CD4-positive, alpha-beta T cell (primary cell): ENCODE results near the gene RIT2. TPM values are rescaled to one million over a fixed set of nuclear protein-coding genes. Genes with fewer than 3 reads are reported as not detected.

ENCODE experiments used
- ATAC-seq: fragments of 200-7000 bp; cut with Tn5 transposase; one replicate; pipeline ENCODE4 v1.10.0; 2022; ENCODE audit warnings: mild to moderate bottlenecking; ENCODE audit not compliant: poor library complexity
- CTCF ChIA-PET: fragments of 350-600 bp; sonication (Branson Sonifier 250); formaldehyde crosslinking; loops from one replicate; lab custom pipeline; 2021; ENCODE audit warnings: antibody characterized with exemption, inconsistent platforms; lab: Charles Lee
- POLR2A ChIA-PET: fragments of 350-600 bp; sonication (Branson Sonifier 250); formaldehyde crosslinking; loops from one replicate; lab custom pipeline; 2021; ENCODE audit warnings: antibody characterized with exemption, inconsistent platforms; lab: Charles Lee
- DNase-seq, 14 experiments: peaks; one replicate each; pipeline ENCODE4 v3.0.0-alpha.2; 2013 to 2020; ENCODE audit warnings: mixed read lengths in 2 of 14
- H3K27ac ChIP-seq, 2 donors: one replicate each; pipeline versions ENCODE4 v1.5.1 to v1.7.0; 2013; ENCODE audit warnings: low read length in 2 of 2, low read depth in 1 of 2, mild to moderate bottlenecking in 1 of 2
- H3K27me3 ChIP-seq, 2 experiments: 1 replicate in 1 of 2; 2 replicates in 1 of 2; pipeline versions ENCODE4 v1.6.1 to v1.7.0; 2013; ENCODE audit warnings: low read length in 2 of 2, control low read depth in 1 of 2, mild to moderate bottlenecking in 1 of 2, moderate library complexity in 1 of 2; ENCODE audit not compliant: insufficient read depth in 2 of 2, control insufficient read depth in 1 of 2
- H3K36me3 ChIP-seq: one replicate; pipeline ENCODE4 v1.6.1; 2013; ENCODE audit warnings: low read length, control low read depth; ENCODE audit not compliant: insufficient read depth
- H3K4me1 ChIP-seq: one replicate; pipeline ENCODE4 v1.6.1; 2013; ENCODE audit warnings: low read length, control low read depth; ENCODE audit not compliant: insufficient read depth
- H3K4me3 ChIP-seq: one replicate; pipeline ENCODE4 v1.5.1; 2013; ENCODE audit warnings: mild to moderate bottlenecking, low read length, moderate library complexity
- H3K9me3 ChIP-seq, 2 experiments: 1 replicate in 1 of 2; 2 replicates in 1 of 2; pipeline versions ENCODE4 v1.6.1 to v1.7.0; 2013; ENCODE audit warnings: low read length in 2 of 2, mild to moderate bottlenecking in 2 of 2, control low read depth in 1 of 2, moderate library complexity in 1 of 2; ENCODE audit not compliant: control insufficient read depth in 1 of 2, insufficient read depth in 1 of 2
- H3K27ac Mint-ChIP-seq: one replicate; pipeline ENCODE4 v1.8.0; 2020; ENCODE audit warnings: mixed read lengths
- H3K27me3 Mint-ChIP-seq: one replicate; pipeline ENCODE4 v1.8.0; 2021; ENCODE audit warnings: mixed read lengths
- H3K36me3 Mint-ChIP-seq: one replicate; pipeline ENCODE4 v1.8.0; 2021; ENCODE audit warnings: low read depth, mixed read lengths
- H3K4me1 Mint-ChIP-seq: one replicate; pipeline ENCODE4 v1.8.0; 2021; ENCODE audit warnings: low read depth, mixed read lengths
- H3K4me3 Mint-ChIP-seq: one replicate; pipeline ENCODE4 v1.8.0; 2020; ENCODE audit warnings: mild to moderate bottlenecking, mixed read lengths
- H3K9me3 Mint-ChIP-seq: one replicate; pipeline ENCODE4 v1.8.0; 2020; ENCODE audit warnings: mixed read lengths
- CTCF ChIP-seq: fragments of 200-600 bp; IDR thresholded peaks from one replicate; pipeline ENCODE4 v1.8.0; 2022; ENCODE audit warnings: antibody characterized with exemption, mild to moderate bottlenecking
- intact Hi-C, 2 experiments: fragments of 100-400 bp; cut with DNase I in 1 of 2; cut with micrococcal nuclease in 1 of 2; formaldehyde crosslinking; loops; one replicate each; pipeline versions ENCODE4 v1.15.1 to v1.9.0; 2023 to 2025; cut with DNase I, micrococcal nuclease
- total RNA-seq, 174 experiments: library from RNA in 2 of 174; stranded (reverse) in 2 of 174; gene quantifications; one replicate each; pipeline ENCODE4 v1.2.3 and lab custom pipeline; 2021 to 2026

Gene RIT2
- total RNA-seq, 2 experiments from 2014 or later, result not detected

DNA sequence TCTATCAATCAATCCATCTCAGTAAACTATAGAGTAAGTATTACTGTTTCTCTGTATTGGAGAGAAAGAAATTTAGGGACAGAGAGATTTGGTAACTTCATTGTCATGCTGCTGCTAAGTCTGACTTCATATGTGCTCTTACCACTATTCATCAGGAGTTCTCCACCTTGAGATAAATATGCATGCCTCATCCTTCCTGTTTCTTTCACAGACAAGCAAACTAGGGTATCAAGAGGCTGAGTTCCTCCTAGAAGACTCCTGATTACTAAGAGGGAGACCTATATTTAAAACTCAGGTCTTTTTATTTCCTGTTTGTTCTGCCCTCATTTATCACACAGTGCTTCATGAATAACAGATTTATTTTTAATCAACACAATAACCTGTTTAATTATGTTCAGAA, 34.1 kb downstream of the RIT2 start:
- ATAC-seq (no peak), DNase-seq (no peak)
- Histone ChIP-seq H3K4me3 (no peak overlapping the region), H3K36me3 (no peaks in the 10 kb centered on the region), H3K27ac (no peak overlapping the region), H3K4me1 (no peaks in the 10 kb centered on the region), H3K27me3 (no peaks in the 10 kb centered on the region), H3K9me3 (peaks cover 0 to 4% of the 10 kb centered on the region in 2 experiments)
- Mint-ChIP-seq H3K27ac (no peak overlapping the region), H3K4me3 (no peak overlapping the region), H3K4me1 (no peaks in the 10 kb centered on the region), H3K9me3 (peaks cover 5% of the 10 kb centered on the region), H3K27me3 (no peaks in the 10 kb centered on the region), H3K36me3 (no peaks in the 10 kb centered on the region)
- TF ChIP-seq CTCF, result no peak
- POLR2A ChIA-PET, result interaction anchor here (0.6 kb wide), 1 partner anchor 28 kb away, joined by 3 read pairs; no protein-coding TSS in a partner anchor
- intact Hi-C loops, result no loop called here
- CTCF ChIA-PET, result no interaction called here

- H3K9me3 Mint-ChIP-seq, result peaks cover 8% of the 10 kb centered on the region
- Histone ChIP-seq H3K36me3 (no peaks in the 10 kb centered on the region), H3K4me3 (no peak overlapping the region), H3K4me1 (no peaks in the 10 kb centered on the region), H3K9me3 (peaks cover 0 to 3% of the 10 kb centered on the region in 2 experiments), H3K27me3 (no peaks in the 10 kb centered on the region), H3K27ac (no peak overlapping the region)
- ChIA-PET POLR2A (no interaction called here), CTCF (no interaction called here)
- intact Hi-C loops, result no loop called here
- H3K27me3 Mint-ChIP-seq, result no peaks in the 10 kb centered on the region
- ATAC-seq, result no peak
- no peak overlapping the region for H3K4me3 Mint-ChIP-seq
- no peaks in the 10 kb centered on the region for H3K4me1 Mint-ChIP-seq
- no peaks in the 10 kb centered on the region for H3K36me3 Mint-ChIP-seq
- no peak overlapping the region for H3K27ac Mint-ChIP-seq
- no peak for DNase-seq
- TF ChIP-seq CTCF, result no peak
Measured at GRCh38 chr18:43080671-43081070, 34.8 kb downstream of the RIT2 start.

- Mint-ChIP-seq H3K27me3 (no peaks in the 10 kb centered on the region), H3K9me3 (peaks cover 4% of the 10 kb centered on the region), H3K4me1 (no peaks in the 10 kb centered on the region), H3K4me3 (no peak overlapping the region), H3K36me3 (no peaks in the 10 kb centered on the region), H3K27ac (no peak overlapping the region)
- no peak for ATAC-seq
- TF ChIP-seq CTCF, result no peak
- Histone ChIP-seq H3K36me3 (no peaks in the 10 kb centered on the region), H3K9me3 (peaks cover 0 to 3% of the 10 kb centered on the region in 2 experiments), H3K27me3 (no peaks in the 10 kb centered on the region), H3K4me1 (no peaks in the 10 kb centered on the region), H3K27ac (no peak overlapping the region), H3K4me3 (no peak overlapping the region)
- ChIA-PET POLR2A (no interaction called here), CTCF (no interaction called here)
- DNase-seq, result no peak
- intact Hi-C loops, result no loop called here
Measured at GRCh38 chr18:43079422-43079821, 36.1 kb downstream of the RIT2 start.
